Activated naive CD4-positive, alpha-beta T cell treated with anti-CD3 and anti-CD28 coated beads, Interleukin-2, amount 50 U/mL, for 72 hours (primary cell): ENCODE results near the gene SOS2. TPM values are rescaled to one million over a fixed set of nuclear protein-coding genes. Genes with fewer than 3 reads are reported as not detected.
A peak's percentile ranks its signal among the peaks of the same experiment; 100 is the strongest.

Experiments
- ATAC-seq, 2 donors: fragments of 150-1000 bp; cut with Tn5 transposase; 2 replicates each; pipeline ENCODE4 v1.10.0; 2021; ENCODE audit warnings: mild to moderate bottlenecking in 2 of 2, moderate library complexity in 2 of 2
- DNase-seq, 2 donors: peaks; one replicate each; pipeline ENCODE4 v3.0.0; 2021 to 2022; ENCODE audit warnings: low spot score in 2 of 2
- H3K27ac Mint-ChIP-seq, 2 donors: one replicate each; pipeline ENCODE4 v1.8.0; 2022; ENCODE audit warnings: mild to moderate bottlenecking in 2 of 2, mixed read lengths in 2 of 2
- H3K36me3 Mint-ChIP-seq, 2 donors: one replicate each; pipeline ENCODE4 v1.8.0; 2022; ENCODE audit warnings: mixed read lengths in 2 of 2
- H3K9me3 Mint-ChIP-seq, 2 donors: one replicate each; pipeline ENCODE4 v1.8.0; 2022; ENCODE audit warnings: mixed read lengths in 2 of 2
- total RNA-seq, 2 donors: library from RNA; stranded (reverse); gene quantifications; one replicate each; pipeline ENCODE4 v1.2.3, GENCODE V29; 2022

SOS2 gene
- total RNA-seq, 2 donors from 2014 or later: 22.5 to 33.1 TPM

DNA sequence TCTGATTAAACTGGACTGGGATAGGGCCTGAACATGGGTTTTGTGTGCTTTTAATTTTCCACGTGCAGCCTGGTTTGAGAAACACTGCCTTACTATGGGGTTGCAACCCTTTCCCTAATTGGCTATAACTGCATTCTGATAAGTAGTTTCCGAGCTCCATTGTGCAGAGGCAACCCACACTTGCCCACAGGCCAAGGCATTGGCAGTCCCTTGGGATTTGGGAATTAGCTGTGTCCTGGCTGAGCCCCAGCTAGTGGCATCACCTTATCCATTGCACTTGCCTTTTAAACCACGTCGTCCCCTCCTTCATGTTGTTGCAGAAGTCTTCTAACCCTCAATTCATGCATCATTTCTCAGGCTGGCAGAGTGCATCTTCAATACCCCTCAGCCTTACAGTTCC, 125.2 kb downstream of the SOS2 start:
- DNase-seq (no peak), ATAC-seq (no peak)
- Mint-ChIP-seq H3K27ac (no peak overlapping the region), H3K36me3 (peaks cover 8 to 20% of the 10 kb centered on the region in 2 donors), H3K9me3 (no peaks in the 10 kb centered on the region)

DNA sequence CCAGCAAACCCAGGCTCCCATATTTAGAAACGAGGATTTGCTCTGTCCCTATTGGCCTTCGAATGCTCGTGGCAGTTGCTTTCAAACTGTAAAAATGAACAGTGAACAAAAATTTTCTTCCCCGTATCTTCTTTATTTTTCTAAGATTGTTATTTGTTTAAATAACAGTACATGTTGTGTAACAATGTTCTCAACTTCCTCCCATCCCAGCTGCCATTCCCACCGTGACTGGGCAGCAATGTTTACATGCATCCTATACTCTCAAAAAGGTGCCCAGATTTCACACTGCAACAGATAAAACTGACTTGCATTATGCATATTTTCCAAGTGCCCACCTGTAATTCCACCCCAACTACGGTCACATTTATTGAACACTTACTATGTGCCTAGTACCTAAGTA, 127.8 kb downstream of the SOS2 start:
- ATAC-seq (no peak), DNase-seq (no peak)
- peak overlapping the region; percentile 75 to 85 for H3K27ac Mint-ChIP-seq
- no peaks in the 10 kb centered on the region for H3K9me3 Mint-ChIP-seq
- H3K36me3 Mint-ChIP-seq: peaks cover 8 to 14% of the 10 kb centered on the region in 2 donors

DNA sequence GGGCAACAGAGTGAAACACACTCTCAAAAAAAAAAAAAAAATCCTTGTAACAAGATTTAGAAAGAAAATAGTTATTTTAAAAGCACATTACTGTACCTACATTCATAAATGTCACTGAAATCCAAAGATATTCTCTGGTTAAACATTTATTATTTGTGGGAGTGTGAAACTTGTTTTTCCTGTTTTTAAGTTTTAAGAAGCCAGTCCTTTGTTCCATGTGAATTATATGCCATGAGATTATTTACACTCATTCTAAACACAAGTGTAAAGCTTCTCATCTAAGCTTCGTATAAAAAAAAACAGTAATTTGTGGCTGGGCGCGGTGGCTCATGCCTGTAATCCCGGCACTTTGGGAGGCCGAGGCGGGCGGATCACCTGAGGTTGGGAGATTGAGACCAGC, 130.0 kb downstream of the SOS2 start:
- Mint-ChIP-seq H3K9me3 (no peaks in the 10 kb centered on the region), H3K36me3 (peaks cover 8 to 19% of the 10 kb centered on the region in 2 donors), H3K27ac (no peak overlapping the region)
- ATAC-seq: no peak
- no peak for DNase-seq

DNA sequence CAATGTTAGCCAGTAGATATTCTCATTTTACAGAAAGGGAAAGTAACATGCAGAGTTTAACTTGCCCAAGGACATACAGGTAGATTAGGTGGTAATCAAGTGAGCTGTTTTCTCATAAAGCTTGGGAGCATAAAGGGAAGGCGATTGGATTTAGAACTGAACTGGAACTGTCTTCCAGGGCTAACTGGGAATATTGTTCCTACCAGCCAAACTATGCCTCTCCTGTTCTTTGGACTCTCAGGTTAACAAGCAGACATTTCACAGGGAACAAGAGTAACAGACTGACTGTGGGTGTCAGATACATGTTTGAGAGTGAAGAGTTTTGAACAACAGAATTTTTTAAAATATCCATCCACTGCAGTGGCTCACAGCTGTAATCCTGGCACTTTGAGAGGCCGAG, 130.6 kb downstream of the SOS2 start:
- ATAC-seq: no peak
- no peak for DNase-seq
- peaks cover 0 to 3% of the 10 kb centered on the region in 2 donors for H3K9me3 Mint-ChIP-seq
- H3K27ac Mint-ChIP-seq: no peak overlapping the region
- peaks cover 11 to 21% of the 10 kb centered on the region in 2 donors for H3K36me3 Mint-ChIP-seq

DNA sequence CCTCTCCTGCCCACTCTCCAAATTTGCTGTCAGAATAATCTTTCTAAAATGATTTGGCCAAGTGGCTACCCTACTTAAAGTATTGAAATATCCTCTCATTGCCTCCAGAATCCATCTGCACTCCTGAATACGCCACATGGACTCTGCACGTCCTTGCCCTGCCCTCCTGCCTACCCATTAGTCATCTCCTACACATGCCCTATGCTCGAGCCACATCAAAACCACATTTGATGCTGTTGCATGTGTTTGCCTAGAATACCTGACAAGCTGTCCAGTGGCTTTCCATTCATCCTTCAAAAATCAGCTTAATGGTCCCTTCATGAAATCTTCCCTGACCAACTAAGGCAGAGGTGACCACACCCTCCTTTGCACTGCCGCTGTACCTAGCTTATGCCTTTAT, 132.0 kb downstream of the SOS2 start:
- H3K36me3 Mint-ChIP-seq: peaks cover 15 to 24% of the 10 kb centered on the region in 2 donors
- ATAC-seq: peak; percentile 60 to 90

DNA sequence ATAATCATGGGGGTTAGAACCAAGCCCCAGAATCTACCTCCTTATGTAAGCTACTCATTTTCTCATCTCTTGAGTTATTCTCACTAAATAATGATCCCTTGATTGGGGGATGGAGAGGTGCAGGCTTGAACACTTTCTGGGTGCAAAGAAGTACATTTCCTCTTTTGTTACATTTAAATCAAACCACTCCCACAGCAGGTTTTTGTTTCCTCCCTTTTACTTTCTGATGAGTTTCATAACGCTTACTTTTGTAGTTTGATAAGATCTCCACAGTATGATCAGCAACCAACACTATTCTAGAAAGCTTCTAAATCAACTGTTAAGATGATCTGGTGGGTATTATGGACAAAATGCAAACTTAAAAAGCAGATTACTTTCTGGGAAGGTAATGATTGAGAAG, 135.5 kb downstream of the SOS2 start:
- DNase-seq: no peak
- Mint-ChIP-seq H3K9me3 (peaks cover under 1 to 5% of the 10 kb centered on the region in 2 donors), H3K36me3 (peaks cover 10 to 17% of the 10 kb centered on the region in 2 donors), H3K27ac (peak overlapping the region; percentile 72 to 74)
- peak; percentile 31 to 49 for ATAC-seq

More for the DNA sequence above, 132.0 kb downstream of the SOS2 start:
- peak overlapping the region; percentile 3 to 32 for H3K27ac Mint-ChIP-seq
- DNase-seq: no peak
- H3K9me3 Mint-ChIP-seq: peaks cover 0 to 5% of the 10 kb centered on the region in 2 donors

DNA sequence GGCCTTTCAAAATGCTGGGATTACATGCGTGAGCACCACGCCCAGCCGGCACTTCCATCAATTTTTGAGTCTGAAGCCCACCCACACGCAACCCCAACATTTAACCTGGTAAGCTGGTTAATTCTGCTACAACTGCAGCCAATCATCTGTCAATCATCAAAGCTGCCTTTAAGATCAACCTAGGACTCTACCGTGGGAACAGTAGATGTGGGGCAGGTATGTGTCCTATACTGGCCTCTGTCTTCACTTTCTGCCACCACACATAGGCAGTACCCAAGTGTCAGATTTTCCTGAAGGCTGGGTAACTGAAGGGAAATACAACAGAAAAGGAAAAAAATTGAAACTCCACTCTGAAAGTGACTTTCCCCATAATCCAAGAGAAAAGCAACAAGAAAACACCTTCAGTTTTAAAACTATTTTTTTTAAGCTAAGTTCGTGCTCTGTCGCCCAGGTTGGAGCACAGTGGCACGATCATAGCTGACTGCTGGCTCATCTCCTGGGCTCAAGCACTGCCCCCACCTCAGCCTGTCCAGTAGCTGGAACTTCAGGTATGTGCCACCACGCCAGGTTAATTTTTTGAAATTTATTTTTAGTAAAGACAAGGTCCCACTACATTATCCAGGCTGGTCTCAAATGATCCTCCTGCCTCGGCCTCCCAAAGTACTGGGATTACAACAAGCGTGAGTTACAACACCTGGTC, 137.2 kb downstream of the SOS2 start:
- peaks cover 17 to 18% of the 10 kb centered on the region in 2 donors for H3K36me3 Mint-ChIP-seq
- no peak for DNase-seq
- peaks cover 5 to 9% of the 10 kb centered on the region in 2 donors for H3K9me3 Mint-ChIP-seq
- no peak for ATAC-seq
- H3K27ac Mint-ChIP-seq: no peak overlapping the region

DNA sequence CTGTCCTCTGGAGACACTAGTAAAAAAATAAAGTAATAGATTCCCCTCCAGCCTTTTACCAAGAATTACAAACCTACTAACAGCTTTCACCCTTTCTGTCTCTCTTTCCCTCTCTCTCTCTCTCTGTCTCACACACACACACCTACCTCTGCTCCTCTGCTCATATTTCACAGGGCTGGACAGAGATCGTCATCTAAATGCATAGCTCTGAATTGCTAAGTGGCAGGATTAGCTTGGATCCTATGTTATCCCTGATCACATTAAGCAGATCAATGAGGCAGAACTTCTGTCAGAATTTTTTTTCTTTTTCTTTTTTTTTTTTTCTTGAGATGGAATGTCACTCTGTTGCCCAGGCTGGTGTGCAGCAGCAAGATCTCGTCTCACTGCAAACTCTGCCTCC, 137.9 kb downstream of the SOS2 start:
- H3K9me3 Mint-ChIP-seq: peaks cover 5 to 9% of the 10 kb centered on the region in 2 donors

DNA sequence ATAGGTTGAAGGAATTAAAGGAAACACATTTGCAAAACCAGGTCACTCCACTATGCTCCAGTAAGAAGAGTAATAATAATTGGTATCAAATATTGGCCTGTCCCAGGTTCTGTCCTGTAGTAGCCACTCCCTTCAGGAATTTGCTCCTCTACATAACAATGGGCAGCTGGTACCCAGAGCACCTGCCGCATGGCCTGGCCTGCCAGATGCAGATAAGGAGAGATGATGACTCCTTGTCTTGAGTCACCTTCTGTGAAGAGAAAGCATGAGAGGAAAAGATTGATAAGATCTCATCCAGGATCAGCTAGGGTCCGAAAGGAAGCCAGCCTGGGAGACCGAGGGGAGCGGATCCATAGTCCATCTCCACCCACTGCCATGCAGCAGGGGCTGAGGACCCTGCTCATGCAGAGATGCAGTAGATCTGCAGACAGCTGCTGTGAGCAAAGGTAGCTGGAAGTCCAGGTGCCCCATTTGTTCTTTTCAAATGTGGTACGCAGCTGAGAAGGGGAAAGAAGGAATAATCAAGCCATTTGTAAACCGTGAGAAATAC, 139.3 kb downstream of the SOS2 start:
- no peak for ATAC-seq
- Mint-ChIP-seq H3K27ac (no peak overlapping the region), H3K9me3 (peaks cover 5 to 9% of the 10 kb centered on the region in 2 donors), H3K36me3 (peaks cover 15 to 17% of the 10 kb centered on the region in 2 donors)
- no peak for DNase-seq

More for the DNA sequence above, 137.9 kb downstream of the SOS2 start:
- no peak for DNase-seq
- peaks cover 15 to 17% of the 10 kb centered on the region in 2 donors for H3K36me3 Mint-ChIP-seq
- ATAC-seq: no peak
- H3K27ac Mint-ChIP-seq: peak overlapping the region in 1 of 2 donors; percentile 17

DNA sequence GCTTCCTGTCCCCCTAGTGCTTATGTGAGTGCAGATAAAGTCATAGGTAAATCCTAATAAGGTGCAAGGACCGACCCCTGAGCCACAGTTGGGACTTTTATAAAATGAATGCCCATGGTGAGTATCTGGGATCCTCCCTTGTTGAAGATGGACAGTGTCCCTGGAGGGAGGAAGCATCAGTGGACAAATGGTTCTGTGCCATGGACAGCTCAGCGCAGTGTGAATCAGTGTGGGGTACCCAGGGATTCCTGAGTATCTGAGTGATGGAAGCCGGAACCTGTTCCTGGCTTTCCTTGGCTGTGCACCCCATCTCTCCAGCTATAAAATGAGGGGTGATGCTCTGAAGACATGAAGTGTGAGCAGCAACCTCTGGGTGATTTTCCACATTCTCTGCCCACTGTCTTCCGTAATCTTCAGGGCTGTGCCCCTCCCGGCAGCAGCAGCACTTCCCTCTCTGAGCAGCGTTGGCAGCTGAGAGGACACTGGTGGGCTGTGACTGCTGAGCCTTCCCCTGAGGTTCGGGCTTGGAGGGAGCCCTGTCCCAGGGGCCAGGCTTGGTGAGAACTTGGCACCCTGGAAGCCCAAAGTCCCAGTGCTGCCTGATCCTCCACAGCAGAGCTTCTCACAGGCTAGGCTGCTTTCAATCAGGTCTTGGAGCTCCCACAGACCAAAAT, 140.0 kb downstream of the SOS2 start:
- Mint-ChIP-seq H3K27ac (no peak overlapping the region), H3K36me3 (peaks cover 10 to 17% of the 10 kb centered on the region in 2 donors)
- no peak for ATAC-seq

DNA sequence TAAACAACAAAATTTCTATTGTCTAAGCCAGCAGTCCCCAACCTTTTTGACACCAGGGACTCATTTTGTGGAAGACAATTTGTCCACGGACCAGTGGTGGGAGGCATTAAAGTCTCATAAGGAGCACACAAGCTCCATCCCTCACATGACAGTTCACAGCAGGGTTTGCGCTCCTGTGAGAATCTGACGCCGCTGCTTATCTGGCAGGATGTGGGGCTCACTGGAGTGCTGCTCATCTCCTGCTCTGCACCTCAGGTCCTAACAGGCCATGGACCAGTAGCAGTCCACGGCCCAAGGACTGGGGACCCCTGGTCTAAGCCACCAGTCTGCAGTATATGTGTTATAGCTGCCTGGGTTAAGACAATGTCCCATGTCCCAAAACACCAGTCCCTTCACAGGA, 142.2 kb downstream of the SOS2 start:
- H3K36me3 Mint-ChIP-seq: peaks cover 5 to 20% of the 10 kb centered on the region in 2 donors
- no peak for ATAC-seq
- DNase-seq: no peak
- peaks cover 4 to 5% of the 10 kb centered on the region in 2 donors for H3K9me3 Mint-ChIP-seq
- H3K27ac Mint-ChIP-seq: peak overlapping the region in 1 of 2 donors; percentile 84

More for the DNA sequence above, 140.0 kb downstream of the SOS2 start:
- H3K9me3 Mint-ChIP-seq: peaks cover 5 to 9% of the 10 kb centered on the region in 2 donors
- no peak for DNase-seq

DNA sequence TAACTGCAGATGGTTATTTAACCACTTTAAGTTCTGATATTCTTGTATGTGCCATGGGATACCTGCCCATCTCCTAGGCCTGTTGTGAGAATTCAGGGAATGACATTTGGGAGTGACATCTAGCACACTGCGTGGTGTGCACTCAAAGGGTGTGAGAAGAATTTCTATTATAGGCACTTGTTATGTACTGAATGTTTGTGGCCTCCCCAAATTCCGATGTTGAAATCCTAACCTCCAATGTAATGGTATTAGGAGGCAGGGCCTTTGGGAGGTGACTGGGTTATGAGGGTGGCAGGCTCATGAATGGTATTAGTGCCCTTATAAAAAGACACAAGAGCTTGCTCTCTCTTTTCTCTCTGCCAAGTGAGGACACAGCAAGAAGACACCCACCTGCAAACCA, 142.6 kb downstream of the SOS2 start:
- no peak for DNase-seq
- Mint-ChIP-seq H3K36me3 (peaks cover 5 to 20% of the 10 kb centered on the region in 2 donors), H3K9me3 (peaks cover 4 to 5% of the 10 kb centered on the region in 2 donors), H3K27ac (peak overlapping the region in 1 of 2 donors; percentile 84)
- ATAC-seq: no peak

DNA sequence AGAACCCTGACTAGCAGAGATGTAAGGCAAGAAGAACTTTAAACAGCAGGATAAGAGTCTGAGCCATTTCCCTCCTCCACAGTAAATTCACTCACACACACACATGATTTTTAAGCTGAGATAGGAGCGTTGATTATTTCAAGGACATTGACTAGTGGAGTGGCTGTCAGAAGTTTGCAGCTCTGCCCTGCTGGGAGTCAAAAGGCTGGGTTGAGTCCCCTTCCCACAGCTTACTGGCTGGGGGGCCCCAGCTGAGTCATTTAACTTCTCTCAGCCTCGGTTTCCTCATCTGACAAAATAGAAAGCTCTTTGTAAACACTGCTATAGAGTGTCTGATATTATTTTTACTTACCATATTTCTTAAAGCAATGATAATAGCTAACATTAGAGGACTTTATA, 143.3 kb downstream of the SOS2 start:
- ATAC-seq: no peak
- peaks cover 4 to 5% of the 10 kb centered on the region in 2 donors for H3K9me3 Mint-ChIP-seq
- H3K36me3 Mint-ChIP-seq: peaks cover 5 to 20% of the 10 kb centered on the region in 2 donors
- H3K27ac Mint-ChIP-seq: peak overlapping the region; percentile 0 to 80
- DNase-seq: no peak

DNA sequence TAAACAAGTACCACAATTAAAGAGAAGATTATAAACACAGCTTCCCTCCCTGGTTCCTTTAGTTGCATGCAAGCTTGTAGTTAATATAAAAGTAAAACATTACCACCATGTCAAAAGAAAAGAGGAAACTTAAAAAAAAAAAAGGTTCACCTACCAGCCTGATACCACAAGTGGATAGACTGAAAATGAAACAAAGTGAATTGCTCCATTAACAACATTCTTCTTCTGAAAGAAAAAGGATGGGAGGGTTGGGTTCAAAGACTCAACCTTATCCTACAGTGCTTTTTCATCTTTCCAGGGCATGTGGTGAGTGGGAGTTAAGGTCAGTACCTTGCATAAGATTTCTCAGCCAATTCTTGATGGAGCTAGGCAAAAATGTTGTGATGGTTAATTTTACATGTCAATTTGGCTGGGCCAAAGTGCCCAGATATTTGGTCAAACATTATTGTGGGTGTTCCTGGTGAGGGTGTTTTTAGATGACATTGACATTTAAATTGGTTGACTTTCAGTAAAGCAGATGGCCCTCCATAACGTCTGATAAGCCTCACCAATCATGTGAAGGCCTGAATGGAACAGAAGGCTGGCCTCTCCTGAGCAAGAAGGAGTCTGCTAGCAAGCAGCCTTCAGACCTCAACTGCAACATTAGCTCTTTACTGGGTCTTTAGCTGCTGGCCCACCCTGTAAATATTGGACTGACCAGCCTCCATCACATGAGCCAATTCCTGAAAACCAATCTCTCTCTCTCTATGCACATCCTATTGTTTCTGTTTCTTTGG, 143.8 kb downstream of the SOS2 start:
- no peak for ATAC-seq
- Mint-ChIP-seq H3K36me3 (peaks cover 5 to 20% of the 10 kb centered on the region in 2 donors), H3K9me3 (peaks cover 4 to 5% of the 10 kb centered on the region in 2 donors)

DNA sequence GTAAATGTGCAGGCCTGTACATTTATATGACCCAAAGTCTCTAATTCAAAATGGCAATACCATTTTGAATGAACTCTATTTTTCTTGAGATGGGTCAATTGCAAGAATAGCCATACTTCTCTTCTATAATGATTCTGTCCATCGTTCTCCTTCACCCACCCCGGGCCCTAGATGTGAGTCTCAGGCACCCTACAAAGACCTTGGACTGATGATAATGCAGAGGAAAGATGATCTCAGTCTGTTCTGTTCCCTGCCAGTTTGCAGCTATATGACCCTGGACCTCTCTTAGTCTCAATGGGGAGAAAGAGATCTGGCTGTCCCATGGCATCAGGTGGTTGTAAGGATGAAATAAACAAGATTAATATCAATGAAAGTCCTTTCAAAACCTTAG, 145.1 kb downstream of the SOS2 start:
- Mint-ChIP-seq H3K9me3 (peaks cover 4 to 5% of the 10 kb centered on the region in 2 donors), H3K27ac (peak overlapping the region; percentile 95 to 97), H3K36me3 (peaks cover 11 to 25% of the 10 kb centered on the region in 2 donors)
- no peak for ATAC-seq
- DNase-seq: no peak

More for the DNA sequence above, 143.8 kb downstream of the SOS2 start:
- DNase-seq: no peak
- H3K27ac Mint-ChIP-seq: peak overlapping the region; percentile 78 to 80

DNA sequence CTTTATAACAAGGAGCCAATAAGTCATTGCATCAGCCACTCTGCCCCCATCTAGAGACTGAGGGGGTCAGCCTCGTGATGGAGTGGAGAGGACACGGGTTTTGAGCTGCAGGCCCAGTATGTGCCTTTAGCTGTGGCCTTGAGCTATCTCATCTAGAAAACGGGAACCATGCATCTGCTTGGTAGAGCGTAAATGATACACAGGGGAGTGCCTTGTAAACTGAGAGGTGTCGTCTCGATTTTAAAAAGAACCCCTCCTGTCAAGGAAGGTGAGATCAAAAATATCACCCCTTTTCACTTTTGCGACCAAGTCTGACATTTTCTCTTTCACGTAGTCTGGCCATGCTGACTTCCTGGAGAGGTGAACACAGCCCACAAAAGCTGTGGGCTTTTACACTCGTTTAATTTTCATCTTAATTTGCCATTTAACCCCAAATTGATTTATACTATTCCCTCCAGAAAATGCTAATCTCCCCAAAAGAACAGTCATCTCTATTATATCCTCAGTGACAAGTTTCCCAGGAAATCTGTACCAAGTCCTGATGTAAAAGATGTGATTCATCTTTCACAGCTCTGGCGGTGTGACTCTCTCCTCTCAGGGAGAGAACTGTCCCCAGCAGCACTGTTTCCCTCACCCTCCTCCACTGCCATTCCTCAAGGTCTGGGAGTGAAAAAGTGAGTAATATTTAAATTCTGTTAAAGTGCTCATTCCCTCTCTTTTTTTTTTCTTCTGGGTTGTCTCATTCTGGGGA, 145.6 kb downstream of the SOS2 start:
- ATAC-seq (peak; percentile 31 to 63), DNase-seq (peak in 1 of 2 donors; percentile 68)
- H3K9me3 Mint-ChIP-seq: peaks cover 2 to 3% of the 10 kb centered on the region in 2 donors
- peaks cover 8 to 21% of the 10 kb centered on the region in 2 donors for H3K36me3 Mint-ChIP-seq
- H3K27ac Mint-ChIP-seq: peak overlapping the region; percentile 95 to 97
